PC-9 (cell line): ENCODE measurements around the gene GSTO2. TPM values are rescaled to one million over a fixed set of nuclear protein-coding genes. Genes with fewer than 3 reads are reported as not detected.

Experiments
- BruUV-seq: library from RNA; stranded (reverse); fragments of 400-500 nt; replicated peaks from 2 replicates; lab custom pipeline; 2021; lab: Mats Ljungman, UMichigan
- CTCF ChIA-PET: fragments of 300-600 bp; sonication (Branson Sonifier 250); formaldehyde crosslinking; loops from one replicate; lab custom pipeline; 2022; ENCODE audit warnings: antibody characterized with exemption; lab: Charles Lee
- POLR2A ChIA-PET: fragments of 300-600 bp; sonication (Branson Sonifier 250); formaldehyde crosslinking; loops from one replicate; lab custom pipeline; 2022; ENCODE audit warnings: antibody characterized with exemption; ENCODE audit not compliant: unreplicated experiment; lab: Charles Lee
- DNase-seq, 2 experiments: peaks; one replicate each; pipeline versions ENCODE4 v3.0.0 to v3.0.0-alpha.2; 2015 to 2022; ENCODE audit warnings: mixed read lengths in 1 of 2
- H2AFZ ChIP-seq: fragments of 200-600 bp; sonication (generic); 2 replicates; pipeline ENCODE4 v1.8.1; 2017; ENCODE audit warnings: antibody characterized with exemption
- H3F3A ChIP-seq: fragments of 200-600 bp; sonication (generic); 2 replicates; pipeline ENCODE4 v1.8.1; 2017; ENCODE audit warnings: antibody characterized with exemption, mild to moderate bottlenecking, low read depth; ENCODE audit not compliant: insufficient read depth
- H3K27ac ChIP-seq: fragments of 200-600 bp; sonication (generic); 2 replicates; pipeline ENCODE4 v1.6.1; 2016; ENCODE audit warnings: mixed run types
- H3K27me3 ChIP-seq: fragments of 200-600 bp; sonication (generic); 2 replicates; pipeline ENCODE4 v1.6.1; 2016; ENCODE audit warnings: low read depth, mixed run types; ENCODE audit not compliant: insufficient read depth
- H3K36me3 ChIP-seq: fragments of 200-600 bp; sonication (generic); 2 replicates; pipeline ENCODE4 v1.6.1; 2016; ENCODE audit warnings: low read depth, mixed run types
- H3K4me1 ChIP-seq: fragments of 200-600 bp; sonication (generic); replicated peaks from 2 replicates; pipeline ENCODE4 v1.6.1; 2016; ENCODE audit warnings: mixed run types; ENCODE audit not compliant: insufficient read depth
- H3K4me2 ChIP-seq: fragments of 200-600 bp; sonication (generic); 2 replicates; pipeline ENCODE4 v1.6.1; 2017; ENCODE audit warnings: mixed run types
- H3K4me3 ChIP-seq: fragments of 200-600 bp; sonication (generic); 2 replicates; pipeline ENCODE4 v1.6.1; 2016; ENCODE audit warnings: mixed run types
- H3K79me2 ChIP-seq: fragments of 200-600 bp; sonication (generic); 2 replicates; pipeline ENCODE4 v1.6.1; 2017; ENCODE audit warnings: low read depth, mixed run types
- H3K9me2 ChIP-seq: fragments of 200-600 bp; sonication (generic); 2 replicates; pipeline ENCODE4 v1.8.1; 2017; ENCODE audit warnings: mild to moderate bottlenecking; ENCODE audit not compliant: insufficient read depth
- H3K9me3 ChIP-seq: fragments of 200-600 bp; sonication (generic); 2 replicates; pipeline ENCODE4 v1.8.1; 2016; ENCODE audit warnings: low read depth; ENCODE audit not compliant: insufficient read depth
- H4K20me1 ChIP-seq: fragments of 200-600 bp; sonication (generic); 2 replicates; pipeline ENCODE4 v1.8.1; 2017; ENCODE audit not compliant: insufficient read depth
- EZH2 ChIP-seq: fragments of 200-600 bp; sonication (generic); IDR thresholded peaks from 2 replicates; pipeline ENCODE4 v1.8.0; 2017; ENCODE audit warnings: antibody characterized with exemption, low read depth
- intact Hi-C: fragments of 100-400 bp; cut with micrococcal nuclease; formaldehyde crosslinking; loops from one replicate; pipeline ENCODE4 v1.10.0; 2022; ENCODE audit not compliant: unreplicated experiment
- total RNA-seq: library from RNA; stranded (reverse); gene quantifications from 2 replicates; pipeline ENCODE4 v1.2.3, GENCODE V29; 2021
- TF ChIP-seq, protein P1 (sequence below): fragments of 200-600 bp; sonication (generic); conservative IDR thresholded peaks from 2 replicates; pipeline ENCODE4 v1.6.1; 2017; ENCODE audit warnings: mixed run types, antibody characterized with exemption, mild to moderate bottlenecking, moderate library complexity

The GSTO2 gene
- total RNA-seq, 1 experiment from 2014 or later, result 3.3 TPM

DNA sequence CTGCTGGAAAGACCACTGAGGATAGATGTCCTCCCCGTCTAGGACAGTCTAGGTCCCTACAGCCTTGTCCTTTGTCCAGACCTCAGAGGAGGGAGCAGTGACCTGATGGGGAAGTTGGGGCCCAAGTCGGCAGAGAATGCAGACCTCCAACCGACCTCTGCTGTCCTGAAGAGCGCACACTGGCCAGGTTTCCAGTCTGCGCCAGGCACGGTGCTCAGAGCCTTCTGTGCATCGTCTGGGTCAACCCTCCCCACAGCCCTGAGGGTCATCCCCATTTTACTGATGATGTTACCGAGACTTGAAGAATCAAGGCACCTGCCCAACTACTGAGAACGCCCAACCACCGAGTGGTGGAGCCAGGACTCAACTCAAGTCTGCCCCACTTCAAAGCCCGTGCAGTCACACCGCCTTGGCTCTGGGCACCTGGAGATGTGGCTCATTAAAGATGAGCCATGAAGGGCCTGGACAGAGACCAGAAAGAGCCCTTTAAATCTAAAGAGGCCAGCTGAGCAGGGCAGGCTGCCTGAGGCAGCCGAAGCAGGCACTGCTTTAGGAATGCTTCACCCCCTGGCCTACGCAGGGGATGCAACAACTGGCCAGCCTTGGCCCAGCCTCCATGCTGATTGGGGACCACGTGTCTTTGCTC lies 64.9 kb downstream of the GSTO2 start:
- BruUV-seq, result no TSS peak
- H2AFZ ChIP-seq, result no peak overlapping the region
- H3K36me3 ChIP-seq, result no peaks in the 10 kb centered on the region
- intact Hi-C loops, result loop anchor here (10.0 kb wide), 1 partner anchor 439 kb away; no protein-coding TSS in a partner anchor
- H3K4me2 ChIP-seq, result peak overlapping the region; percentile 92
- no peaks in the 10 kb centered on the region for H3K27me3 ChIP-seq
- H3K27ac ChIP-seq, result peak overlapping the region; percentile 94; the same call in 1 of the 2 replicates
- no peaks in the 10 kb centered on the region for H3K9me3 ChIP-seq
- peaks cover 81% of the 10 kb centered on the region for H3K79me2 ChIP-seq
- H3K9me2 ChIP-seq, result no peaks in the 10 kb centered on the region
- DNase-seq, result no peak
- TF ChIP-seq, protein P1, sequence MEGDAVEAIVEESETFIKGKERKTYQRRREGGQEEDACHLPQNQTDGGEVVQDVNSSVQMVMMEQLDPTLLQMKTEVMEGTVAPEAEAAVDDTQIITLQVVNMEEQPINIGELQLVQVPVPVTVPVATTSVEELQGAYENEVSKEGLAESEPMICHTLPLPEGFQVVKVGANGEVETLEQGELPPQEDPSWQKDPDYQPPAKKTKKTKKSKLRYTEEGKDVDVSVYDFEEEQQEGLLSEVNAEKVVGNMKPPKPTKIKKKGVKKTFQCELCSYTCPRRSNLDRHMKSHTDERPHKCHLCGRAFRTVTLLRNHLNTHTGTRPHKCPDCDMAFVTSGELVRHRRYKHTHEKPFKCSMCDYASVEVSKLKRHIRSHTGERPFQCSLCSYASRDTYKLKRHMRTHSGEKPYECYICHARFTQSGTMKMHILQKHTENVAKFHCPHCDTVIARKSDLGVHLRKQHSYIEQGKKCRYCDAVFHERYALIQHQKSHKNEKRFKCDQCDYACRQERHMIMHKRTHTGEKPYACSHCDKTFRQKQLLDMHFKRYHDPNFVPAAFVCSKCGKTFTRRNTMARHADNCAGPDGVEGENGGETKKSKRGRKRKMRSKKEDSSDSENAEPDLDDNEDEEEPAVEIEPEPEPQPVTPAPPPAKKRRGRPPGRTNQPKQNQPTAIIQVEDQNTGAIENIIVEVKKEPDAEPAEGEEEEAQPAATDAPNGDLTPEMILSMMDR, result no peak
- TF ChIP-seq EZH2, result no peak
- H3F3A ChIP-seq, result peaks cover 60% of the 10 kb centered on the region
- ChIA-PET CTCF (interaction anchor here (0.6 kb wide), 1 partner anchor 27 kb away, joined by 4 read pairs; no protein-coding TSS in a partner anchor), POLR2A (no interaction called here)
- no peak overlapping the region for H3K4me3 ChIP-seq
- H3K4me1 ChIP-seq, result peaks cover 77% of the 10 kb centered on the region
- H4K20me1 ChIP-seq, result no peaks in the 10 kb centered on the region

DNA sequence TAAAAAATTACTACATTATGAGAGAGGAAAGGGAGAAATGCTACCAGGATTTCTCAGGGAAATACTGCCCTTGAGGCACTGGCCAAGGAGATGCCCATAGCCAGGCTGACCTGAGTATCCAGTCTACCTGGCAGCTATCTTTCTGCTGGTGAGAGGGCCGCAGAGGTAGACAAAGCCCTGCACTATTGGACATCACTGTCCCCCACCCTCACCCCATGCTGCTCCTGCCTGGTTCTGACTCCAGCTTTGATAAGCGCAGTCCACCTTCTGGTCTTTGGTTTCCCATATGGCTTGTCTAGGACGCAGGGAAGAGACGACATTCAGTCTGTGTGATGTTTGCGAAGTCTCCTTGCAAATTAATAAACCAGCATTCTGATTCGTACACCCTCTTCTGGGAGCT lies 65.6 kb downstream of the GSTO2 start:
- ChIA-PET POLR2A (no interaction called here), CTCF (interaction anchor here (0.6 kb wide), 1 partner anchor 28 kb away, joined by 4 read pairs; no protein-coding TSS in a partner anchor)
- peak overlapping the region; percentile 94 for H3K27ac ChIP-seq
- peaks cover 79% of the 10 kb centered on the region for H3K79me2 ChIP-seq
- H3K36me3 ChIP-seq, result no peaks in the 10 kb centered on the region
- no peaks in the 10 kb centered on the region for H3K9me3 ChIP-seq
- H2AFZ ChIP-seq, result no peak overlapping the region
- H3K4me3 ChIP-seq, result peak overlapping the region; percentile 92; the same call in 1 of the 2 replicates
- H3K9me2 ChIP-seq, result no peaks in the 10 kb centered on the region
- H3K4me2 ChIP-seq, result peak overlapping the region; percentile 92
- no TSS peak for BruUV-seq
- intact Hi-C loops, result loop anchor here (10.0 kb wide), 1 partner anchor 440 kb away; no protein-coding TSS in a partner anchor
- peaks cover 77% of the 10 kb centered on the region for H3K4me1 ChIP-seq
- TF ChIP-seq, protein P1, result no peak
- TF ChIP-seq EZH2, result no peak
- no peak for DNase-seq
- H3F3A ChIP-seq, result peaks cover 60% of the 10 kb centered on the region
- no peaks in the 10 kb centered on the region for H3K27me3 ChIP-seq
- H4K20me1 ChIP-seq, result no peaks in the 10 kb centered on the region

DNA sequence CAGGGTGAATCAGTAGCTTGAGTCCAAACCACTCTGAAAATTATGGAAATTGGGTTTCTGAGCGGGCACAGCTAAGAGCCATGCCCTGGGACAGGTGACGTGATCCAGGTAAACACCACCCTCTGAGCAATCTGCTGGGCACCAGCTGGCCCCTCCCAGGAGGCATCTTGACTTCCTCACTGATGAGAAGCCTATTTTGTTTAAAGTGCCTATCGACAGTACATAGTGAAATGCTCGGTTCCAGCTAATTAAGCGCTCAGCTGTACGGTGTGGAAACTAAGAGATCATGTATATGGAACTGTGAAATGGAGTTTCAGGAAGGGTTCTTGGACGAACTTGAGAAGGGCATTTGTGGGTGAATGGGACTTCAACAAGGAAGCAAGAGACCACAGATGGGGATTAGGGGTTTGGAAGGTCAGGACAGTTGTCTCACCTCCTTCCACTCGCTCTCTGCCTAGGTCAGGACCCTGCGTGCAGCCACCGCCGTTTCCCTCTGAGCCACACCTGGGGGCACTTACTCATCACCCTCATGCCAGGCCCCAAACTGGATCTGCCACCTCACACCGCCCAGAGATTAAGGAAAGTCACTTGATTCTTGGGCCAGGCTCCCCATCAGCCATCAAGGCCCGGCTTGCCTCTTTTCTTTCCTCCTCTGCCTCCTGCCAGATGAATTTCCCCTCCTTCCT lies 66.1 kb downstream of the GSTO2 start:
- Histone ChIP-seq H3K4me2 (peak overlapping the region; percentile 92), H3K4me1 (peaks cover 76% of the 10 kb centered on the region), H3F3A (peaks cover 59% of the 10 kb centered on the region), H4K20me1 (no peaks in the 10 kb centered on the region; the same call in 1 of the 2 replicates), H3K27me3 (no peaks in the 10 kb centered on the region), H3K9me2 (no peaks in the 10 kb centered on the region), H2AFZ (no peak overlapping the region), H3K4me3 (peak overlapping the region; percentile 92), H3K9me3 (no peaks in the 10 kb centered on the region), H3K36me3 (no peaks in the 10 kb centered on the region), H3K27ac (peak overlapping the region; percentile 94), H3K79me2 (peaks cover 73% of the 10 kb centered on the region)
- intact Hi-C loops, result loop anchor here (10.0 kb wide), 1 partner anchor 440 kb away; no protein-coding TSS in a partner anchor
- DNase-seq, result peak; percentile 65 to 85
- TF ChIP-seq, protein P1, result no peak
- TF ChIP-seq EZH2, result no peak
- ChIA-PET CTCF (no interaction called here), POLR2A (interaction anchor here (0.6 kb wide), 1 partner anchor 66 kb away, joined by 4 read pairs; the partner anchor contains the start of gene GSTO2)
- no TSS peak for BruUV-seq
